DMS153 (cell line): ENCODE data around the gene GOLT1A.

Experiments used
- DNase-seq: peaks from one replicate; lab custom pipeline; 2025; lab: John Stamatoyannopoulos, UW

GOLT1A gene

DNA sequence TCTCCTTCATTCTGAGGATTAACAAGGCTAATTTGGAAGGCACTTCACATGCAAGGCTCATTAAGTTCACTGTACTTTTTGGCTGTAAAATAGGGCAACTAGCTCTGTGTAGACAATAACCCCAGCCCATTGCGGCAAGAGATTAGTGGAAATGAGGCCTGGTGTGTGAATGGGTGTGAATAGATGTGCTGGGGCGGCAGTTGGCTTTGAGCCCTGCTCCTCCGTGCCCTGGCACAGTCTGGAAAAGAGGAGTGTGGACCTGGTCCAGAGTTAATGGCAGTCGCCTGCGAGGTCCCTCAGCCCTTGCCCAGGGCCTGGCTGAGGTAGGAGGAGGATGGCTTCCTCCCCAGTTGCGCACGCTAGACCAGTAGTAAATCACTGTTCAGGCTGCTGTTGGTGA, 22.3 kb downstream of the GOLT1A start:
- DNase-seq, result no peak

DNA sequence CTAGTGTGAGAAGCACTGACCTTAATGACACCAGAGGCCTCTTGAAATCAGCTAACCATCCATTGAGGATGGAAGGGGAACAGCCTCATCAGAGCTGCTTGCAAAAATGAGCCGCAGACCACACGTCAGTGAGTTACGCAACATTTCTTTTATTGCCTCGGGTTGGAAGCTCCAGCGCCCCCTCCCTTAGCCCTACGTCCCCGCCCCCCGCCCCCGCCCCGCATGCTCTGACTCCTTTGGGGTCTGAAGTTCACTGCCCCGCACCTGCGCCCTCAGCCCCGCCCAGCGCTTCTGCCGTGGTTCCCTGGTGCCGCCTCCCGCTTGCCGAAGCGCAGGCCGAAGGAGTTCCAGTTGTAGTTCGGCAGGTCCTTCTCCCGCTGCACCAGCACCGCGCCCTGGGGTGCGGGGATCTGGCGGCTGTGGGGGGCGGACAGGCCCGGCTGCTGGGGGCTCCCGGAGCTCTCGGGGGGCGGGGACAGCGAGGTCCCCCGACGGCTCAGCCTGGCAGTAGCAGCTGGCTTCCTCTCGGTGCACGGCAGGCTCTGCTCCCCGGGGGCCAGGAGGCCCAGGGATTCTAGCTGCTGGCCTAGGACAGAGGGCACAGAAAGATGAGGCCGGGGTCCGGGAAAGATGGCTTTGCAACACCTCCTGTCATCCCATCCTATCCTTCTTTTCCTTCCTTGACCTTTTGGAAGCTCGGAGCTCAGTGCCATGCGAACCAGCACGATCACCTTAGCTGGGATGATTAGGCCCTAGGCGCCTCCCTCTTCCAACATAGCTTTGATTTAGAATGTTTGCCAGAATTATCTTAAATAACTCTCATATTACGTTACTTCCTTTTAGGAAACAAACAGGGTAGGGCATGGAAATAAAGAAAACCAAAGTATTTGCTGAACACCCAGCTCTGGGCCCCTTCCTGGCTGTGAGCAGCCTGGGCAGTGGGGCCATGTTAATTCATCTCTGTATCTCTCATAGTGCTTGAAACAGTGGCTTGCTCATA, 23.3 kb downstream of the GOLT1A start:
- no peak for DNase-seq

DNA sequence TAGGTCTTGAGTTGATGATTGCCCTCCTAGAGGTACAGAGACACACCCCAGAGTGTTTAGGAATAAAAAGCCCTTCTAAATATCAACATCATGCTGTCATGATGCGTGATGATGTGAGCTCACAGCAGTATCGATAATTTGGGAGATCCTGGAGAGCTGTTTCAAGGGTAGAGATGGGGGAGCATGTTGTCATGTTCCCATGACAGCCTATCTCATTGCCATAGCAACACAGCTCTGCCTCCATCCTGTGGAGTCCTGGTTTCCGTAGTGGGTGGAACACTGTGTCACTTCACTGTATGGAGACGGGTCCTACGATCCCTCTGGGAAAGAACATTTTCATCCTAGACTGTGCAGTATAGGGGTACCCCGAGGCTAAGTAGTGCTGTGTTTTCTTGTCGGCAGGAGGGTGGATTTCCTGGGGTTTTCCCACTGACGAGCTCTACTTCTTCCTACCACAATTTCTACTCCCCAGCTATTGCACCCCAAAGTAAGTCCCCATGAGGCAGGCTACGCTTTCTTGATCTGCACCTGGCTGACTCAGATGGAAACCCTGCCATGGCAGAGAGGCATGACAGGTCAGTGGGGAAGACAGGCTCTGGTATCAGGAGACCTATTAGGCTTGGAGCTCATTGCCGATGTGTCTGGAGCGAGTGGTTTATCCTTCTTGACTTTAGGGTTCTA, 24.7 kb downstream of the GOLT1A start:
- DNase-seq, result no peak

DNA sequence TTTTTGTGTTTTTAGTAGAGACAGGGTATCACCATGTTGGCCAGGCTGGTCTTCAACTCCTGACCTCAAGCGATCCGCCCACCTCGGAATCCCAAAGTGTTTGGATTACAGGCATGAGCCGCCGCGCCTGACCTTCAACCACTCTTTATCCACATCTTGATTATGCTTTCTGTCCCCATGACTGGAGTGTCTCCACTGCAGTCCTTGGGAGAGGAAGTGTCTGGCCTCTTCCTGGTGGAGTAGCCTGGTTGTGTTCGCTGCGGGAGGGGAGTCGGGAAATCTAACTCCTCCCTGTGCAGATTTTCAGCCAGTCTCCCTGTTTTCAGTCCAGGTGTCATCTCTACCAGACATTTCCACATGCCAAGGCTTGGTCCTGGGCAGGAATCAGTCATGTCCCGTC, 27.2 kb downstream of the GOLT1A start:
- no peak for DNase-seq

DNA sequence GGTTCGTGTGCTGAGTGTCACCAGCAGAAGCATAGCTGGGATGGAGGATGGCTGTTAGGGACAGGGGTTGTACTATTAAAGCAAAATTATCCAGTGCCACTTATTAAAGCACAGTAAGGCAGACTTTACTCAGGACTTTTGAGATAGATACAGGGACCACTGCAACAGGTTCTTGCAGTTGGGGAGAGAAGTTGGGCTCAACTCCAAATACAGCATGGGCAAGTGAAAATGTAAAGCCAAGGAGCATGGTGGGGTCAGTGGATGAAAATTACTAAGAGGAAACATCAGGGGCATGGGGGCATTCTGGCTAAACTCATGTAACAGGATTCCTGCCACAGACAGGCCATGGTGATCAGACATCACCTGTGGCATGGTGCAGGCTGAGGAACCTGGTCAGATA, 32.7 kb downstream of the GOLT1A start:
- no peak for DNase-seq

DNA sequence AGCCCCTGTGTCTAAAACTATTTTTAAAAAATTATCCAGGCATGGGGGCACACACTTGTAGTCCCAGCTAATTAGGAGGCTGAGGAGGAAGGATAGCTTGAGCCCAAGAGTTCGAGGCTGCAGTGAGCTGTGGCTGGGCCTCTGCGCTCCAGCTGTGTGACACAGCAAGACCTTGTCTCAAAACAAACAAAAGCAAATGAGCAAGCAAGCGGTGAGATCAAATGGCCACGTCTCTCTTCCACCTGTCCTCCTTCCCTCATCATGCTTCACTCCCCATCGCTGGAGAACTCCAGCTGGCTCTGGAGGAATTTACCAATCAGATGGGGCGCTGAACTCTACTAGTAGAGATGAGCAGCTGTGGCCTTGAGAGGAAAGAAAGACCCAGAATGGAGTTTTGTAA, 33.7 kb downstream of the GOLT1A start:
- DNase-seq, result no peak

DNA sequence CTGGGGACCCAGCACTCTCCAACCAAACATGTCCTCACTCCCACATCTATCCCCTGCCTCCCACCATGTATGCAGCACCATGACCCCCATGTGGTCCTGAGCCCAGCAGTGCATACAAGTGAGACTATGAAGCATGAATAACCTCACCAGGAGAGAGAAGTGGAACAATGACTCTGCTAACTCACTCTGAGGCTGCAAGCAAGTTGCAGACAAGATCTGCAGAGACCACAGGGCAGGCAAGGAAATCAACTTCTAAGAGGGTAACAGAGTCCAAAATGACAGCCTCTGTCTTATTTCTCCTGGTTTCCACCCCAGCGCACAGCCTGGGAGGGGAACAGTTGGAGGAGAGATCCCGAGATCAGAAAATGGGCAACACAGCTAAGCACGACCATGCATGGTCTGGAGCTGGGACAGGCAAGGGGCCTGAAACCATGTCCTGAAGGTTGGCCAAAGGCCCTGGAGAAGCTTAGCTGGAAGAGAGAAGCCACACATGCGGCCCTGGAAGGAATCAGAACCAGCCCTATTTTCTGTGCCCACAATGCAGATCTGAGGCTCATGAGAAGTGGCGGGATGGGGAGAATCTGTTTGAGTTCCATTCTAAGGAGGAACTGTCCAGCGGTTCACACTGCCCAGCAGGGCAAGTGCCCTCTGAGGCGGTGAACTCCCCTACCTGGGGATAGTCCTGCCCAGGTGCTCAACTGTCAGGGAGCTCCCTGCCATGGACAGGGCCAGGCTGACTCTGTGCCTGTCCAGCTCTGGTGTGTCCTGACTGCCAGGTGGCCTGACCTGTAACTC, 35.1 kb downstream of the GOLT1A start:
- no peak for DNase-seq

DNA sequence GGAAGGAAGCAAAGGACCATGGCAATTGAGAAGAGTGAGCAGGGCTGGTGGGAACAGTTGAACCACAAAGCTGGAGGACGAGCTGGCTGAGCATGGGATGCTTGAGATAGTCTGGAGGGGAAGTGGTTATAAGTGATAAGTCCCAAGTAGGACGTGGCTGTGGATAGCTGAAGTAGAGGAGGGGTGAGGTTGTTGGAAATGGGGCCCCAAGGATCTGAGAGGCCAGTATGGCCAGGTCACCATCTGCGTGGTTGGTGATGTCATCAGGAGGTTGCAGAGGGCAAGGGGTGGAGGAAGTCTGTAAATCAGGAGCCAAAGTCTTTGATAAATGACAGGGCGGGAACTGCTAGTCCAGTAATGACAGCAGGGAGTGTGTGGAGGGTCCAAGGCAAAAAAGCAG, 36.7 kb downstream of the GOLT1A start:
- DNase-seq, result no peak

DNA sequence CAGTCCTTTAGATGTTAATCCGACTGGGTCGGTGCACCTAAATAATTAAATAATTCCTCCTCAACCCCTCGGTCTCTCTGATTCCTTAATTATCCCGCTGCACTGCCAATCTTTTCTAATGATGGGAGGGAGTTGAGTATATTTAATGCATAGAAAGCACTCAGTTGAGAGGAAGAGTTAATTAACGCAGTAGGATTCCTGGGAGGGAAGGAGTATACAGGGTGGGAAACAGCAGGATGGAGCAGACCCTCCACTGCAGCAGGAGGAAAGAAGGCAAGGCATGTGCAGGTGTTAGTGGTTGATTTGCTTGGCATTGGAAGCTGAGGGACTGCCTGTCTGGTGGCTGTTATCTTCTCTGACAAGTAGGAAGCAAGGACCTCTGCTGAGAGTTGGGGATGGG, 37.7 kb downstream of the GOLT1A start:
- no peak for DNase-seq

DNA sequence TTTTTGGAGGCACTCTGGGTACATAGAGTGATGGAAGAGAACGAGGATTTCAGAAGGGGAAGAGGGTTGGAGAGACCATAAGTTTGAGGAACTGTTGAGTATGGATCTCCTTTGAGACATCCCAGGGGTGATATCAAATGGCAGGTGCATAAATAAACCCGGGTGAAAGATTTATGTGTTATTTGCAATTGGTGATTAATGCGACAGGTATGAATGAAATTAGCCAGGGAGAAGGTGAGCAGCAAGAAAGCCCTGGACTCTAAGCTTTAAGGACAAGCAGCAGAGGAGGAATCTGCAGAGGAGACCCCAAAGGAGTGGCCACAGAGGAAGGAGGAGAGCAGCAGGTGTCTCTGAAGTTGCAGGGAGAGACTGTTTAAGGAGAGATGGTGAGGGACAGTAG, 38.8 kb downstream of the GOLT1A start:
- DNase-seq, result no peak

DNA sequence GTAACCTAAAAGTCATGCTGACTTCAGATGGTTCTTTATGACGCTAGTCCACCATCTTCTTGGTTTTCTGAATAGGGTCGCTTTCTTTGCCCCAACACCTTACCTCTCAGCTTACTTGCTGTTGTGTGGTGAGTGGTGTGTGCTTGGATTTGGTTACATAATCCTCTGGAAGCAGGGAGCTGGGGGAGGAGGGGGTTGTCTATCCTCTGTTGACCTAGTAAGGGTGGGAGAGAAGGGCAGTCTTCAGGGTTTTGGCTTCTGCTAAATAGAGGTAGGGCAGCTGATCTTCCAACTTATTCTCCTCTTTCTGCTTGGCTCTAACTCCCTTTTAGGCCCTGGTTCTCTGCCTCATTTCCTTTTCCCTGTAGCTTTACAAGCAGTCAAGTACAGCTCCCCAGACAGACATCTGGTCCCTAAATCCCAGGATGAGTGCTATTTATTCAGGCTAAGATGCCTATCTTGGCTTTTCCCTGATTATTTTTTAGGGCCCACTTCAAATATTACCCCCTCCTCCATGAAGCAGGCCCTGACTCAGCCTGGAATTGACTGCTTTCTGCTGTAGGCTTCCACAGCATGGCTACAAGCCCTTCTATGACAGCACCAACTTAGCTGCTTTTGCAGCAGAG, 41.3 kb downstream of the GOLT1A start:
- no peak for DNase-seq

DNA sequence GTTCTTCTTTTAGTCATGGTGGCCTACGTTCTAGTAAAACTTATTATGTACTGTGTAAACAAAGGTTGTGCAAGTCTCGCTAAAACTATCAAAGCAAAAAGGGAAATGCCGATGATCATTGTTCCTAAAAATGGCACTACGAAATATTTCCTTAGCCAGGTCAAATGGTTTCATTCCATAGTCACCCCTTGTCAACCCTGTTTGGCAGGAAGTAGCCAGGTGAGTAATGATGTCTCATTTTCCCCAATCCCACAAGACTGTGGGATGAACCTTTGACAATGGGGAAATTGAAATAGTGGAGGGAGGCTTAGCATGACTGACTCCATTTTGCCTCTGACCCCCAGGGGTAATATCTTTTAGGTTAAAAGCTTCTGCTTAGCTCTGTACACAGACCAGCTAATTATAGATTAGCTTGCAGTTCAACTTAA, 42.0 kb downstream of the GOLT1A start:
- no peak for DNase-seq

DNA sequence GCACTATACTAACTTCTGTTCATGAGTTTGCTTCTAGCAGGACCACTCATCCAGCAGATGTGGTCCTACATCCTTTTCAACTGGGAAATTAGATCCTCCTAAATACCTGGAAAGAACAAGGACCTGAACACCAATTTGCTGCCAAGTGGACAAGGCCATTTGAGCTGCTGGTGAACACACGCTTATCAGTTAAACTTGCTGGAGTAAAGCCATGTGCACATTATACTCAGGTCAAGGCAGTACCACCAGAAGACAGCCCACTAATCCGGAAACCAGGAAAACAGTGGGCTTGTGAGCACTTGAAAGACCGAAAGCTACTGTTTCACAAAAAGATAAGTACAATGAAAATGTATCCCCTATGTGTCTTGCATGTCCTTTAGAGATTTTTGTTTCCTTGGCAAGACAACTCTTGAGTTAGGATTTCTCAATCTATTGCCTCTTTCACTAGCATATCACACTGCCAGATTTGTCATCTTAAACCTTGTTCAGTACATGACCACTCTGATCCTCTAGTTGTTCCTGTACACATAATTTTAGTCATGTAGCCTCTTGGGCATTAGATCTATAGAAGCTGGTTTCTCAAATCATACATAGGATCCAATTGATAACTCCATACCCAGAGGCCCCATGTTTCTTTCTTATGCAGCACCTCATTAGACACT, 43.2 kb downstream of the GOLT1A start:
- no peak for DNase-seq

DNA sequence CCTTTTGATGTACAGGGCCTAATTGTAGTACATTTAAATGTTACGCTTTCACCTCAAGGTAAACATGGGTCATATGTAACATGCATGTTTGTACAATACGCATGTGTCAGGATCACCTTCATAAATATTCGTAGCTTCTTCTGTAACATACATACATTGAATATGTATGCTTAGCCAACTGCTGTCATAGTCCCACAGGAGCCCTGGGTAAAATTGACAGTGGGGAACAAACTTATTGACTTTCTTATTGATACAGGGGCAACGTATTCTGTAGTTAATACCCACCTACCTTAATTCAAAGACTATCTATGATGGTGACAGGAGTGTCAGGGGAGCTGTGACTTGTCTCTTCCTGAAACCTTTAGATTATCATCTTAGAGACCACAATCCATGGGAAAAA, 43.9 kb downstream of the GOLT1A start:
- DNase-seq, result no peak

DNA sequence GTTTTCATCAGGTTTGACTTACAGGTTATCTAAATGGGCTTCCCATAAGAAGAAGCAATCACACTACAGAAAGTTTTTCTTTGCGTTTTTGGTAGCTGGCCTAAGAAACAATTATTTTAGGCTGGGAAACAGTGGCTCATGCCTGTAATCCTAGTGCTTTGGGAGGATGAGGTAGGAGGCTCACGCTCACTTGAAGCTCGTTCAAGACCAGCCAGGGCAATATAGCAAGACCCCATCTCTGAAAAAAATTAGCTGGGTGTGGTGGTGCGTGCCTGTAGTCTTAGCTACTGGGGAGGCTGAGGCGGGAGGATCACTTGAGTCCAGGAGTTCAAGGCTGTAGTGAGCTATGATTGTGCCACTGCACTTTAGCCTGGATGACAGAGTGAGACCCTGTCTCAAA, 46.1 kb downstream of the GOLT1A start:
- no peak for DNase-seq

DNA sequence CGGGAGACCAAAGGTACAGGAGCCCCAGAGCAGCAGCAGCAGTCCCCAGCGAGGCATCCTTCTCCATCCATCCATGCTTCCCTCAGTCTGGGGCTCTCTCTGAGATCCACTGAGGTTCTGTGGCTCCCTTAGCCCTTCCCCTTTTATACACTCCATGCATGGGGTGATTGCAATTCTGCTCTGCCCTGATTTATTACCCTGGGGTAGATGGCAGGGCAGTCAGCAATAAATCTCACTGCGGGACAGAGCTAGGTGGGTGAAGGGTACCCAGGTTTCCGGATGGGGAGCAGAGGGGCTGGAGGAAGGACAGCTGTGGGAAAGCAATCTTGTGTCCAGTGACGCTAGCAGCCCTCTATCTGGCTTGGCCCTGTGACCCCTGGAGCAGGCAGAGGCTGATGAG, 47.6 kb downstream of the GOLT1A start, which contains the start of gene REN:
Gene REN (minus strand): TSS at position 119 of the 400 bp plus-strand sequence. CDS start 44 bp downstream, at position 75.
- no peak for DNase-seq

DNA sequence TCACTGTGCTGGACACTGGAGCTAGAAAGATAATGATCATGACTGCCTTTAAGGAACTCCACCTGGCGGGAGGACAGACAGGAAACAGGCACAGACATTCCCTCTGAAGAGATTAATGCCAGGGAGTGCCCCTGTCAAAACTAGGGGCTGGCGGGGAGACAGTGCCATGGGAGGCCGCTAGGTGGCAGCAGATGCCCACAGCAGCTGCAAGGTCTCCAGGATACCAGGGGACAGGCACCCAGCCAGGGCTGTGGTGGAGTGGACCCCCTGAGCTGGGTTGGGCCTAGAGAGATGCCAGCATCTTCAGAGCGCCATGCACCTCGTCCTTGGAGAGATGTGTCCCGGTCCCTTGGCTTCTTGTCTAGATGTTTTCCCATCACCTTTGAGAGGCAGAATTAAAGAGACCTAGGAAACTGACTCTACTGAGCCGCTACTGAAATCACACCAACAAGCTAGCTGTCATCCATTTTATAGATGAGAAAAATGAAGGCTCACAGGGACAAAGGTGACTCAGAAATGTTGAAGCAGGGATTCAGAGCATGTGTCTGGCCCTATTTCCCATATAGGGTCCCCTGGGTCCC, 51.2 kb downstream of the GOLT1A start:
- peak; percentile 92 for DNase-seq

DNA sequence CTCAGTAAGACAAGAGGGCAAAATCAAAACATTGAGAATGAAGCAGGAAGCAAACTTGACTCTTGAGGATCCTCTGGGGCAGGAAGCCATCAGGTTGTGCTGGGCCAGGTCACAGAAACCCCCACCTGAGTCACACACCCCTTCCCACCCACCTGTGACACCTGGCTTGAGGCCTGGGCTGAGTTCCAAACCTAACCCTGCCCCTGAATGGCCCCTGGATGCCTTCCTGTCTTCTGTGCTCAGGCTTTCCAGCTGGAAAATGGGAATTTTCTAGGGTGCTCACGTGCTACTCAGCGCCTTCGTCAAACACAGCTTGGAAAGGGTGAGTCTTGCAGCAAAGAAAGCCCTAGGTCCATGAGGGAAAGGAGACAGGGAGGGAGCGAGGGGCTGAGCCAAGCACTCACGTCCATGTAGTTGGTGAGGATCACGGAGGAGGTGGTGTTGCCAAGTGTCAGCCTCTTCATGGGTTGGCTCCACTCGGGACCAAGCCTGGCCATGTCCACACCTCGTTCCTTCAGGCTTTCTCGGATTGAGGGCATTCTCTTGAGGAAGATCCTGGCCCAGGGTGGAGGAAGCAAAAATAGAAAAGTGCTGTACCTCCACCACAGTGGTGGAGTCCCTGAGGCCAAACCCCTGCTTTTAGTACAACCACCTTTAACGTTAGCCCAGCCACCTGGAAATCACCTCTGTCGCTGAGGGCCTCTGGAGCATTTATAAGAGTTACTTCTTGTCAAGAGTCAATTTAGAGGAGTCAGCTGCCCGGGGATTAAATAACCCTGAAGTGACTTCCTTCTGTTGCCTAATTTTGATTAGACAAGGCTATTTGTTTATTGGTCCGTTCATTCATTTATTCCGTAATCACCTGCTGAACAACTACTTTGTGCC, 51.9 kb downstream of the GOLT1A start:
- no peak for DNase-seq

DNA sequence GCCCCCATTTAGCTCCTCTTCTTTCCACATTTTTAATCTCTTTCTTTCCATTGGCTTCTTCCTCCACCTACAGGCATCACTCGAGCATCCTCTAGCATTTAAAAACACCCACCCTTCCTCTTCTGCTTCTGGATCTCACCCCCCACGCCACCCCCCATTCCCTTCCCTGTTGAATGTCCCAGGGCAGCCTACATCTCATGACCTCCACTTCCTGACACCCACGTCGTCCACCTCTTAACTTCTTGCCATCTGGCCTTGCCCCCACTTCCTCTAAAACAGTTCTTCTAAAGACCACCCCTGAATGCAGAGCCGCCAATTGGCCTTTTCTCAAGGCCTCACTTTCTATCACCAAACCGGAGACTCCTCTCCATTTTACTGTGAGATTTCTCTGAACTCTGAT, 55.8 kb downstream of the GOLT1A start:
- DNase-seq, result no peak

DNA sequence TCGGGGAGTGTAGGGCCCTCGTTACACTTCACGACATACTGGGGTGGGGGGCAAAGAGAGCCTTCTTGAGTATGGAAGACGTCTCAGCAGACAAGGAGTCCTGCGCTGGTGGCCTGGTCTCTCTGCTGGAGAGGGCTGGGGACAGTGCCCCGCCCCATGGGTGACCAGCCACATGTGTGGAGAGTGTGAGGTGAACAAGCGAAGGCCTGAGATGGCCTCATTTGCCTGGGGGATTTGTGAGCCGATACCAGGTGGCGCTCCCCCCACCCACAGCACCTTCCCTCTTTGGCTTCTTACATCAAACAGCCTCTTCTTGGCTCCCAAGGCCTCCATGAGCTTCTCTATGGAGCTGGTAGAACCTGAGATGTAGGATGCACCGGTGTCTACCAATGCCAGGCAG, 57.9 kb downstream of the GOLT1A start:
- DNase-seq, result no peak
